HG02623 (cell line): ENCODE measurements around the gene DNAL1.

ENCODE experiments used
- ATAC-seq: cut with Tn5 transposase; IDR thresholded peaks from one replicate; pipeline ENCODE4 v1.9.1; 2021; ENCODE audit warnings: moderate library complexity; ENCODE audit not compliant: unreplicated experiment

Gene DNAL1

GRCh38 chr14:73741876-73742519 is 97.2 kb downstream of the DNAL1 start:
- no peak for ATAC-seq

- no peak for ATAC-seq
Observed at GRCh38 chr14:73742520-73743238, 97.9 kb downstream of the DNAL1 start.

- peak; percentile 50 for ATAC-seq
Observed at GRCh38 chr14:73743431-73743931, 98.7 kb downstream of the DNAL1 start.

- no peak for ATAC-seq
Observed at GRCh38 chr14:73744175-73744867, 99.5 kb downstream of the DNAL1 start.

GRCh38 chr14:73744874-73745529 is 100.2 kb downstream of the DNAL1 start:
- no peak for ATAC-seq

GRCh38 chr14:73745571-73746519 is 101.1 kb downstream of the DNAL1 start:
- ATAC-seq, result no peak

- ATAC-seq, result no peak
Observed at GRCh38 chr14:73746520-73747378, 102.0 kb downstream of the DNAL1 start.

- no peak for ATAC-seq
Observed at GRCh38 chr14:73747379-73748211, 102.8 kb downstream of the DNAL1 start.

GRCh38 chr14:73748858-73749357 is 104.1 kb downstream of the DNAL1 start:
- no peak for ATAC-seq

- no peak for ATAC-seq
Observed at GRCh38 chr14:73749706-73750530, 105.1 kb downstream of the DNAL1 start.

- ATAC-seq, result no peak
Observed at GRCh38 chr14:73750531-73750901, 105.7 kb downstream of the DNAL1 start.

GRCh38 chr14:73751157-73751691 is 106.4 kb downstream of the DNAL1 start:
- no peak for ATAC-seq

GRCh38 chr14:73752297-73752992 is 107.7 kb downstream of the DNAL1 start:
- ATAC-seq, result no peak
